Ovary (tissue), 3 donors: ENCODE measurements around the gene FAM222B.

ENCODE experiments used
- POLR2A ChIP-seq: fragments of 450-650 bp; IDR thresholded peaks from one replicate; pipeline ENCODE4 v1.6.1; 2017; ENCODE audit warnings: antibody characterized with exemption, mild to moderate bottlenecking, moderate library complexity
- TF ChIP-seq, protein P1 (sequence below), 3 donors: fragments of 450-650 bp in 2 of 3; fragments of 200-600 bp in 1 of 3; IDR thresholded peaks; one replicate each; pipeline versions ENCODE4 v1.5.1 to v1.8.0; 2016 to 2022; ENCODE audit warnings: antibody characterized with exemption in 3 of 3, mild to moderate bottlenecking in 1 of 3
- donor health status: DM: no; HTN: no; CAD: no.

DNA sequence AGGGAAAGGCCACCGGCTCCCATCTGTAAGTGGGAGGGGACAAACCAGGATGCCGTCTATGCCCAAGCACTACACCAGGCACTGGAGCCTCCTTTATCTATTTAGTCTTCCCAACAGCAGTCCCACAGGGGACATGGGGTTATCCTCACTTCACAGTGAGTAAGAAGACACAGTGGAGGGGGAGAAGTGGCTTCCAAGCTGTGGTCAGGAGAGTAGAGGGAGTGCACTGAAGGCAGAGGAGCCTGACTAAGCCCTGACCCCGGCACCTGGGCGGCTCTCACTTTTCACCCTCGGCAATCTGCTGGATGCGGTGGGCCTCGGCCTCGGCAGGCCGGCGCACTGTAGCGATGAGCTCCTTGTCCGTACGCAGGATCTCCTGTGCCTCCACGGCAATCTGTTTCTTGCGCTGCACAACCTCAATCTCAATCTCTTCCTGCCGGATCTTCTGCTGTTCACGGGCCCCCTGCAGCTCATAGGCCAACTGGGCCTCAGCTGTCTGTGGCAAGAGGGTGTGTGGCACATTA lies 39.0 kb upstream of the FAM222B start:
- TF ChIP-seq, protein P1, sequence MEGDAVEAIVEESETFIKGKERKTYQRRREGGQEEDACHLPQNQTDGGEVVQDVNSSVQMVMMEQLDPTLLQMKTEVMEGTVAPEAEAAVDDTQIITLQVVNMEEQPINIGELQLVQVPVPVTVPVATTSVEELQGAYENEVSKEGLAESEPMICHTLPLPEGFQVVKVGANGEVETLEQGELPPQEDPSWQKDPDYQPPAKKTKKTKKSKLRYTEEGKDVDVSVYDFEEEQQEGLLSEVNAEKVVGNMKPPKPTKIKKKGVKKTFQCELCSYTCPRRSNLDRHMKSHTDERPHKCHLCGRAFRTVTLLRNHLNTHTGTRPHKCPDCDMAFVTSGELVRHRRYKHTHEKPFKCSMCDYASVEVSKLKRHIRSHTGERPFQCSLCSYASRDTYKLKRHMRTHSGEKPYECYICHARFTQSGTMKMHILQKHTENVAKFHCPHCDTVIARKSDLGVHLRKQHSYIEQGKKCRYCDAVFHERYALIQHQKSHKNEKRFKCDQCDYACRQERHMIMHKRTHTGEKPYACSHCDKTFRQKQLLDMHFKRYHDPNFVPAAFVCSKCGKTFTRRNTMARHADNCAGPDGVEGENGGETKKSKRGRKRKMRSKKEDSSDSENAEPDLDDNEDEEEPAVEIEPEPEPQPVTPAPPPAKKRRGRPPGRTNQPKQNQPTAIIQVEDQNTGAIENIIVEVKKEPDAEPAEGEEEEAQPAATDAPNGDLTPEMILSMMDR (IDR thresholded peaks at IDR 0.05), result no peak
- no peak for TF ChIP-seq POLR2A
